Thyroid gland (tissue), 4 donors: ENCODE measurements around the gene CDKN2AIPNL.
A peak's percentile ranks its signal among the peaks of the same experiment; 100 is the strongest.

Experiments used
- POLR2A ChIP-seq, 2 donors: fragments of 450-650 bp; IDR thresholded peaks; one replicate each; pipeline ENCODE4 v1.6.1; 2017; ENCODE audit warnings: antibody characterized with exemption in 2 of 2, mild to moderate bottlenecking in 2 of 2, moderate library complexity in 1 of 2
- TF ChIP-seq, protein P1 (sequence below), 6 experiments: fragments of 200-600 bp in 3 of 6; fragments of 450-650 bp in 3 of 6; sonication (generic) in 3 of 6; IDR thresholded peaks; one replicate each; pipeline ENCODE4 v1.5.1; 2016 to 2019; ENCODE audit warnings: antibody characterized with exemption in 6 of 6, mild to moderate bottlenecking in 2 of 6, inconsistent platforms in 1 of 6, moderate library complexity in 1 of 6

DNA sequence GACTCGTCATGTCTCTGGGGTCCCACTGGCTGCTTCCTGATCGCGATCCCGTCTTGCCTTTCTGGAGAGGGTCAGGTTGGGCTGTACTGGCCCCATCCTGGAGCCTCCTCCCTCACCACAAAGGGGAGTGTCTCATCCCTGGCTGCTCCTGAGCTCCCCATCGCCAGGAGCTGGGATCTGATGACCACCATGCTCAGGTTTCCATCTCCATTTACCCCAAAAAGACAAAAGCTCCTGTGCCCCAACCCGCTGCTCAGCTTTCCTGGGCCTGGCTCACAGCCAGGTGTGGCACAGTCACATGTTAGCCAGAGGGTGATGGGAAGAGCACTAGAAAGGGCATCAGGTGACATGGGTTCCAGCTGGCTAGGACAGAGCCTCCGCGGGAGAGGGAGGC is 47.3 kb upstream of the CDKN2AIPNL start:
- TF ChIP-seq POLR2A (IDR thresholded peaks at IDR 0.05) = peak in 1 of 2 donors; percentile 21
- TF ChIP-seq, protein P1, sequence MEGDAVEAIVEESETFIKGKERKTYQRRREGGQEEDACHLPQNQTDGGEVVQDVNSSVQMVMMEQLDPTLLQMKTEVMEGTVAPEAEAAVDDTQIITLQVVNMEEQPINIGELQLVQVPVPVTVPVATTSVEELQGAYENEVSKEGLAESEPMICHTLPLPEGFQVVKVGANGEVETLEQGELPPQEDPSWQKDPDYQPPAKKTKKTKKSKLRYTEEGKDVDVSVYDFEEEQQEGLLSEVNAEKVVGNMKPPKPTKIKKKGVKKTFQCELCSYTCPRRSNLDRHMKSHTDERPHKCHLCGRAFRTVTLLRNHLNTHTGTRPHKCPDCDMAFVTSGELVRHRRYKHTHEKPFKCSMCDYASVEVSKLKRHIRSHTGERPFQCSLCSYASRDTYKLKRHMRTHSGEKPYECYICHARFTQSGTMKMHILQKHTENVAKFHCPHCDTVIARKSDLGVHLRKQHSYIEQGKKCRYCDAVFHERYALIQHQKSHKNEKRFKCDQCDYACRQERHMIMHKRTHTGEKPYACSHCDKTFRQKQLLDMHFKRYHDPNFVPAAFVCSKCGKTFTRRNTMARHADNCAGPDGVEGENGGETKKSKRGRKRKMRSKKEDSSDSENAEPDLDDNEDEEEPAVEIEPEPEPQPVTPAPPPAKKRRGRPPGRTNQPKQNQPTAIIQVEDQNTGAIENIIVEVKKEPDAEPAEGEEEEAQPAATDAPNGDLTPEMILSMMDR (IDR thresholded peaks at IDR 0.05) = no peak
